HG03103 (cell line): ENCODE results near the gene PDGFRA.

Source experiments
- ATAC-seq: cut with Tn5 transposase; IDR thresholded peaks from one replicate; pipeline ENCODE4 v1.9.1; 2021; ENCODE audit warnings: low read depth; ENCODE audit not compliant: unreplicated experiment

The PDGFRA gene

DNA sequence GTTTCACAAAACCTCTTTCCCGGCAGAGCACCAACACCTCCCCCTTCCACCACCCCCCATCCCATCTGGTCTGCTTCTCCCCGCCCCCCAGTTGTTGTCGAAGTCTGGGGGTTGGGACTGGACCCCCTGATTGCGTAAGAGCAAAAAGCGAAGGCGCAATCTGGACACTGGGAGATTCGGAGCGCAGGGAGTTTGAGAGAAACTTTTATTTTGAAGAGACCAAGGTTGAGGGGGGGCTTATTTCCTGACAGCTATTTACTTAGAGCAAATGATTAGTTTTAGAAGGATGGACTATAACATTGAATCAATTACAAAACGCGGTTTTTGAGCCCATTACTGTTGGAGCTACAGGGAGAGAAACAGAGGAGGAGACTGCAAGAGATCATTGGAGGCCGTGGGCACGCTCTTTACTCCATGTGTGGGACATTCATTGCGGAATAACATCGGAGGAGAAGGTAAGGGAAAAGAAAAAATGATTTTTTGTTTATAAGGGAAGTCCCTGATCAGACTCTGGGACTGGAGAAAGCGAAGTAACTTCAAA lies at the start of gene PDGFRA:
PDGFRA (plus strand) TSS at position 333 of the 541 bp plus-strand sequence. CDS start 29,476 bp downstream, outside the sequence.
- no peak for ATAC-seq

DNA sequence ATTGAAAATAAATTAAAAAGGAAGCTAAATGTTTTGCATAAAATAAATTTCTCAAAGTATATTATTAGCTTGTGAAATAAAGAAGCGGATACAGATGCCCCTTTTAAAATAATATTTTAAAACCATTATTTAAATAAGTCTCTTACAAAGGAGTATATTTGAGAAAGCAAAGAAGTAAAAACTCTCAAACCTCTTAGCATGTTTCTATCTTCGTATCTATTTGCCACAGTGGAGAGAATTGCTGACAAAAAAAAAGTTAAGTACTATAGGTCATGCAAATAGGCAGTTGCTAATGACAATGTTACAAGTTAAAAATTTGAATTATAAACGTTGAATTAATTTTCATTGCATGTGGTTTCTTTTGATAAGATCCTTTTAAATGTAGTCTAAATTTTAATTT lies 44.5 kb upstream of the PDGFRA start:
- no peak for ATAC-seq

DNA sequence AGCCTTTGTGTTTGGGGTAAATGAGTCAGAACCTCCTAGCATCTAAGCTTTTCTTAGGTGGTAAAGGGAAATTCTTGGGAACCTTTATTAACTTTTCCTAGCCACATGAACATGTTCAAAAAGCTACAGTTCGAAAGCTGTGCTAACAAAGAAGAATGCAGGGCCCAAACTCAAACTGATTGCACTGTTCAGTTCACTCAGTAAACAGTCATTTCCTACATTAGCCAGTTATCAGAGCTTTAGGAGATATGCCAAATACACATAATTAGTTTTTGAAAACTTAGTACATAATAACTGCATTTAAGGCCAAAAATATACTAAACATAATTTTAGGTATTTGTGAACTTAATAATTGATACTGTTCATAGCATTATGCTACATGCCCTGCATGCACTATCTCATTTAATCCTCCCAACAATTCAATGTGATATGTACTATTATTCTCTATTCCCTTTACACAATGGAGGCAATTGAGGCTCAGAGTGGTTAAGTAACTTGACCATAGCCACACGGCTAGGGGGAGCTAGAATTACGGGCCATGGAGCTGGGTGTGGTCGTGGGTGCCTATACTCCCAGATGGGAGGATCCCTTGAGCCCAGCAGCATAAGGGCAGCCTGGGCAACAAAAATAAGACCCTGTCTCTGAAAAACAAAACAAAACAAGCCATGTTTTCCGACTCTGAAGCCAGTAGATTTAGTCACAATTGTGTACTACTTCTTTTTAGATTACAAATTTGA lies 43.9 kb upstream of the PDGFRA start:
- no peak for ATAC-seq

DNA sequence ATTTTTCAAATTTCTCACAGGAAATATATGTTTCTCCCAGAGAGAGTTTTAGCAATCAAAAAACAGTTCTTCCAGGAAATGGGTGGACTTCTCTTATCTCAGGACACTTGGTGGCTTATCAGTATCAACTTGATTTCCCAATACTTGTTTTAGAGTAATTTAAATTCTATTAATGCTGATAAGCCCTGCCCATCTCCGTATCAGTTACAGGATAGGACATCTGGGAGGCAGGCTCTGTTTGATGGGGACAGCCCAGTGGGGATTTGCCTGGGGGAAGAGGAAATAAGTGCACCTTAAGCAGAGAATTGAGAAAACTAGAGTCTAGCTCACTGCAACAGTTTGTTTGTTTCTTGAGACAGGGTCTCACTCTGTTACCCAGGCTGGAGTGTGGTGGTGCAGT lies 43.2 kb upstream of the PDGFRA start:
- ATAC-seq = no peak

DNA sequence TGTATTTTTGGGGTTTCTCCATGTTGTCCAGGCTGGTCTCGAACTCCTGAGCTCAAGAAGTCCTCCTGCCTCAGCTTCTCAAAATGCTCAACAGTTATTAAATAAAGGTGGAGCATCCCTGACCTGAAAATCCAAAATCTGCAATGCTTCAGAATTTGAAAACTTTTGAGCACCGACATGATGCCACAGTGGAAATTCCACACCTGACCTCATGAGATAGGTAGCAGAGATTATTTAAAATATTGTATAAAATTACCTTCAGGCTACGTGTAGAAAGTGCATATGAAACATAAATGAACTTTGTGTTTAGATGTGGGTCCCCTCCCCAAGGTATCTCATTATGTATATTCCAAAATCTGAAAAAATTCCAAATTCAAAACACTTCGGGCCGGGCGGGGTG lies 42.7 kb upstream of the PDGFRA start:
- ATAC-seq = no peak

DNA sequence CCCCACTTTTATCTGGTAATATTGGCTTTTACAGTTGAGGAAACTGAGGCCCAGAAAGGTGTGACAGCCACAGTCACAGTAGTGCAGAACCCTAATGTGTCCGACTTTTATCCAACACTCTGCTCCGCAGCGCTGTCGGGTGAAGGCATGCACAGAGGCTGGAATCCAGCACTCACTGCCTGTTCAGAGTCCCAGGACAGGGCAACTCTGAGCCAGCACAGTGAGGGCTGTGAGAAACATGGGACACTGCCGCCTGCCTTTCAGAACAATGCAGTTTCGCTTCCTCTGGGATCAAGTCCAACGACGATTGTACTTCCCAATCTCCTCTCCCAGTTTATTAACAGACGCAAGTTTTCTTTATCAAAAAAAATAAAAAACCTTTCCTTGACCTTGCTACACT lies 41.9 kb upstream of the PDGFRA start:
- no peak for ATAC-seq

DNA sequence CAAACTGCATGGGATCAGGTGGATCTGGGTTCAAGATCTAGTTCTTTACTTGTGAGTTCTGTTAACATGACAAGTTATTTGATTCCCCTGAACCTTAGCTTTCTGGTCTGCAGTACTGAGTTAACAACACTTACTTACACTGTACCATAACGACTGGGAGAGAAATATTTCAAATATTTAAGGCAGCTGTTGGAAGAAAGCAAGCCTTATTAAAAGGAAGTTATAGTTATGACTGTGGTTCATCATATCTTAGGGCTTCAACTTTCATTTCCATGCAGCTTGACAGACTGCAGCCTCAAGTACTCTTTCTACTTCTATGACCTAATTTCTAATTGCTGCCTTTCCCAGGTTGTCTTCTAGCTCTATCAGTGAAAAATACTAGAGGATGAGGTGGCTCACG lies 40.0 kb upstream of the PDGFRA start:
- no peak for ATAC-seq

DNA sequence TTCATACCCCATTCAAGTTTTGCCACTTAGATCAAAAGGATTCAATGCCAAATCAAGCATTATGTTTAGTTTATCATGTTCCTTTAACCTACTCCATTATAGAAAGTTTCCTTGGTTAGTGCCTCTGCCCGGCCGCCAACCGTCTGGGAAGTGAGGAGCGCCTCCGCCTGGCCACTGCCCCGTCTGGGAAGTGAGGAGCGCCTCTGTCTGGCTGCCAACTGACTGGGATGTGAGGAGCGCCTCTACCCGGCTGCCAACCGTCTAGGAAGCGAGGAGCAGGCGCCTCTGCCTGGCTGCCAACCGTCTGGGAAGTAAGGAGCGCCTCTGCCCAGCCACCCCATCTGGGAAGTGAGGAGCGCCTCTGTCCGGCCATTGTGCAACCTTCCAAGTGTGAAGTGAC lies 36.3 kb upstream of the PDGFRA start:
- ATAC-seq = no peak

DNA sequence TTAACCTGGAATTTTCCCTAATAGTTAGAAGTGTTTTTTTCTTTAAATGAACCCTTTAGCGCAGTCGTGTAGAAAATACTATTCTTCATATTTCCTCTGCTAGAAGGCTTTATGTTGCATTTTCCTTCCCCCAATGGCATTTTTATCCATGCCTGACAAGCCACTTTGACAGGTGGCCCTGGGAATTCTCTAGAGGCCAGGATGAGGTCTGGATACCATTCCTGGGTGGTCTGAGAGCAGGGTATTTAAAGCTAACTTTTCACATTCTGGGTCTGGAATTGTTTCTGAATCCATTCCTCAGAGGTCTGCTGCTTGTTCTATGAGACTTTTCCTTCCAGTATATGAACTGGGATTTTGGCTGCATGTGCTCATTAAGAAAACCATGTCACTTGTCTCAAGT lies 31.2 kb upstream of the PDGFRA start:
- no peak for ATAC-seq

DNA sequence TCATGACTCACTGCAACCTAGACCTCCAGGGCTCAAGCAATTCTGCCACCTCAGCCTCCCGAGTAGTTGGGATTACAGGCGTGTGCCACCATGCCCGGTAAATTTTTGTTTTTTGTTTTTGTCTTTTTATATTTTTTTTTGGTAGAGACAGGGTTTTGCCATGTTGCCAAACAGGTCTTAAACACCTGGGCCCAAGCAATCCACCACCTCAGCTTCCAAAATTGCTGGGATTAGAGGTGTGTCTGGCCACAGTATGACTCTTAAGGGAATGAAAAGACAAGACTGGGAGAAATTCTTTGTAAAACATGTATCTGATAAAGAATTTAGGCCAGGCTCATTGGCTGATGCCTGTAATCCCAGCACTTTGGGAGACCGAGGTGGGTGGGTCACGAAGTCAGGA lies 29.2 kb upstream of the PDGFRA start:
- no peak for ATAC-seq

DNA sequence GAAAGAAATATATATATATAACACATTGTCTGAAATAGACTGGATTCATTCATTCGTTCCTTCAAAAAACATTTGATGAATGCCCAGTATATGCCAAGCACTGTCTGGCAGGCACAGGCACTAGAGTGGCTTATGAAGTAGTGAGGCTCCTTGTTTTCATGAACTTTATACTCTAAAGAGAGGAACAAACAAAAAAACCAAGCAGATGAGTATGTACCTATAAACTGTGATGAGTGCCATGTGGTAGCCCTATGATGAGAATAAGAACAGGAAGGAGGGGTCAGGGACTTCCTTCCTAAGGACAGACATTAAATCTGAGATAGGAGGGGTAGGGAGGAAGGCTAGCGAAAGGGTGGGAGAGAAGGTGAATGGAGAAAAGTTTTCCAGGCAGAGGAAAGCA lies 19.5 kb upstream of the PDGFRA start:
- no peak for ATAC-seq

DNA sequence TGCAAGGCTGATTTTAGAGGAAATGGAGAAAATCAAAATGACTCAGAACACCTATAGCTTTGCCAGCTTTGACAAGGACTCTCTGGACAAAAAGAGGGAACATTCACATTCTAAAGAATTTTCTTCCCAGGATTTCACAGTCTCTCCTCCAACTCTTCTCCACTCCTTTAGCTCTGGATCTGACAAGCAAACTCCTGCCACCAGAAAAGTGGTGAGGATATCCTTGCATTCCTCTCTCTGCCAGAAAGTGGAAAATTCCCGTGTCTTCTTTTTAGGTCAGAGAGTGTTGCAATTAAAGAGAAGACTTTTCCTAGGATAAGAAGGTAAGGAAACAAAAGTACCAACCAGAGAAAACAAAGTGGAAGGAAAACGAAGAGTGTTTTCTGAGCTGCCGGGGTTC lies 16.1 kb upstream of the PDGFRA start:
- ATAC-seq = no peak

DNA sequence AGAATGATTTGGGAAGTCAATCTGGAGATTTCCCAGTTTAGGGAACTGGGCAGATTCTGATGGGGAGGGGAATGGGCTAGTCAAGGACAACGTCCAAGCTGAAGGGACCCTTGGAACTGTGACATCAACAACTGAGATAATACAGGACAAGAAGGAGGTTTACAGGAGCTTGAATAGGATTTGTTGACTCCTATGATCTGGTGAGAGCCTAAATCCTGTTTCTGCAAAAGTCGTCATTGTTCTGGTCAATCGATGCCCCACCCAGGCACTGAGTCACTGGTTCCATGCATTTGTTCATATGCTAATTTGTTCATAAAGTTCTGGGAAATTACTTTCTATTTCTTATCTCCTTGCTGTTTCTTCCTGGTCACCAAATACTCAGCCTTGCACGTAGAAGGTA lies 15.3 kb upstream of the PDGFRA start:
- no peak for ATAC-seq

DNA sequence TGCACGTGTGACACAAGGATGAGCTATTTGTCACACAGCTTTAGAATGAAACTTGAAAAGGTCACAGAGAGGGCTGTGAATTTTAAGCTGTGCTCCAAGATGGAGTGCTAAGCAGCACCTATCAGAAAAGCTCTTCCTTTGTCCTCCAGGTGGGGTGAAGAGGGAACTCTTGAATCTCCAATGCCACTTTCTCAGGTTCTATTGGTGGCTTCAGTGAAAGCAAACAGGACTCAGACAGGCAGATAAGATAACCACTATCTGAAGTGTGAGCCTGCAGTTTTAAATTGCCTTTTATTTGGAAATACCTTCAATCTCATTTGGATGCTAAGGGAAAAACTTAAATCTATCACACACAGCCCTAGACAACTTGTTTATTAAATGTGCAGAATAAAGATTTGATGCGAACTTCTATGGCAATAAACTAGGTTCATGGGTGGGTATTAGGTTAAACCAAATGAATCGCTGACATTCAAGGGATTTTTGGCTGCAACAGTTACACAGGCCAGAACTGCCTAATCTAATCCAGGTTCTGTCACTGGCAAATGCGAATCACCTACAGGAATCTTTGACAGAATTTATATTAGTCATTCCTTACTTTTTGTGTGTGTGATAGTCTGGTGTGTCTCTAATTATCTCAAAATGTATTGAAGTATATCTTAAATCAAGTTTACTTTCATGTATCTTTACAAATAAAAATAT lies 13.6 kb upstream of the PDGFRA start:
- no peak for ATAC-seq

DNA sequence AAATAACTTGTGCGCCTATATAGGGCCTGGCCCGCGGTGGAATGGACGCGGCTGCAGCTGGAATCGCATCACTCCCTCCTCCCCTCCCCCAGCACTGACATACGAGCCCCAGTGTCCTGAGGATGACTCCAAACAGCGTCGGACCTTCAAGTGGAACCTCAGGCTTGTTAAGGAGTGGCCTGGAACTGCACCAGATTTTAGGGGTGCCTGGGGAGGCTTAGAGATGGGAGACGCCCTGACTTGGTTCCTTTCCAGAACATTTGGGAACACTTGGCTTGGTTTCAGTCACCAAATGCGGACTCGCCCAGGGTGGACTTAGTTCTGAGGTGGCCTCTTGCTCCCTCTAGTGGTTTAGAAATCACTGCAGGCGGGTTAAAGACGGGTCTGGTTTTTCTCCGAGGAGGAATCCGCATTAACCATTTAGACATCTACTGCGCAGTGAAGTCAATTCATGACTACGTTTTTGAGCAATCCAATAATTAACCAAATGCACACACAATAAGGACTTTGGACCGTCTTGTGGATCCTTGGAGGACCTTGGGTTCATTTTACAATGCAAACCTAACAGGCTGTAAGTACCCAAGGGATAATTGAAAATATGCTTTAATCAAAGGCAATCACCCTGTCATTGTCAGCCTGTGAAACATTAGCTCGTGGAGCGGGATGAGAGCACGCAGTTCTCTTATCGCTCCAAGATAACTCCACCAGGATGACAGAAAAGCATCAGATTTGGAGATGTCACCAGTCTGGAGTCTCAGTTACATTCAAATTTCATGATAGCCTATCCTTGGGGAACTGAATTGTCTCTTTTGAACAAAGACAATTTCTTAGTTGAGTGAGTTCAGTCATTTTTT lies 11.2 kb upstream of the PDGFRA start:
- no peak for ATAC-seq

DNA sequence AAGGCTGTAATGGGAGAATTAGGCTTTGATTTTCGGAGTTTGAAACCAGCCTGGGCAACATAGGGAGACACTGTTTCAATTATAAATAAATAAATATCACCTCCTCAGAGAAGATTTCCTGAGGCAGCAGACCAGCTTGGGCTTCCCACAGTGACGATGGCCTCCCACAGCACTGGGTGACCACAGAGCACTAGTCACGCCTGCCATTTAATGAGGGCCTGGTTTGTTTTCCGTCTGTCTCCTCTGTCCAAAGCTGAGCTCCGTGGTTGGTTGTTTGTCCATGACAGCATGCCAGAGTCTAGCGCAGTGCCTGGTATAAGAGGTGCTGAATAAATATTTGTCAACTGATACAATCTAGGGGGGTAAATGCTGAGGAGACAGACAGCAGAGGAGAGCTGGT lies 10.4 kb upstream of the PDGFRA start:
- ATAC-seq = no peak

DNA sequence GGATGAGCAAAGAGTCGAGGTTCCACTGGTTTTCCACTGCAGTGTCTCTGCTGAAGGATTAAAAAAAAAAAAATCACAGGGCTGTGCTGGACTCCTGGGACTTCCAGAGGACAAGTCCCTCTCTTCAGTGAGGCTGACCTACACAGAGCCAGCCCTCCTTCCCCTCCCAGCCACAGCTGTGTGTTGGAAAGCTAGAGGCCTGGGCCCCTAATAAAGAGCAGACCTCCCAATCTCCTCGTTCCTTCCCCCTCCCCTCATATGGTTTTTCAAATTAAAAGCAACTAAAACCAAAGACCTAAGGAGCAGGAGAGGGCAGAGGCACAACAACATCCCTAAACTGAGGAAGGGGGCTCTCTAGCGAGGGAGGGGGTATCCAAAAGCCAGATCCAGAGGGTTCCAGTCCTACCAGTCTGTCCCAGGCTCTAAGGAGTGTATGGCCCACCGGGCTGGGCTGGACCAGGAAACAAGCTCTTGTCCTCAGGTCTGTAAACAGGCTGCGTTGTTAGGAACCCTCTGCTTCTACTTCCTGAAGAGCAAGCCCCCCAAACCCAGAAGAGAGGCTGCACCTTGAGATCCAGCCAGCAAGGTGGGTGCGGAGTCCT lies 4.0 kb upstream of the PDGFRA start:
- ATAC-seq = no peak

DNA sequence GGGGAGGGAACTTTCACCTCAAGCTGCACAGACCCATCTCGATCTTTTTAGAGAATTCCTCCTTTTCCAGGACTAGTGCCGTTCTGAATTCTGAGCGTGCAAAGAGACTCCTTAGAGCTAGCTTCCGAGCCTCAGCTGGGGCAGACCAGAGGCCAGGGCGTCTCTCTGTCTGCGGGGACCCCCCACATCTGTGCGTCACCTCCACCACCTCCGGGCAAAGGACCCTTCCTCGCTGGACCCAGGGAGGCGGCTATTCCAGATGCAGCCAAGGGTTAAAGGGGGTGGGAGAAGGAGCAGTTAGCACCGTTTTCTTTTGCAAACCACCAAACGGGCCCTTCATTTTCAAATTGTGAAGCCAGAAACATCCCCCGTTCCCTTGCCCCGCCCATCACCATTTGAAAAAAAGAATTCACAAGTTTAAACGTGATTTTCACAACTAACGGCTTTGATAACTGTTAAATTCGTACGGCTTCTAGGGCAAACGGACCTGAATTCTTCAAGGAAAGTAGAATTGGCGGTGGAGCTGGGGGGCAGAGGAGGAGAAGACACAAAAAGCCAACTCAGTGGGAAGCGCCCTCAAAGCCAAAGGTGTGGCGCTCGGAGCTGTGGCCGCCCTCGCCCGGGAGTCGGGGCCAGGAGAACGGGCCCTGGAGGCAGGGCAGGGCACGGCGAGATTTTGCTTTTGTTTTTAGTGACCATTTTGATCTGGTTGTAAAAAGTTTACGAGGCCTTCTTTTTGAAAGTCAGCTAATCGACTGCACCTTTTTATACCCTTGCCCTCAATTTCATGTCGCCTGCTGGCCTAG lies 3.3 kb upstream of the PDGFRA start:
- no peak for ATAC-seq

DNA sequence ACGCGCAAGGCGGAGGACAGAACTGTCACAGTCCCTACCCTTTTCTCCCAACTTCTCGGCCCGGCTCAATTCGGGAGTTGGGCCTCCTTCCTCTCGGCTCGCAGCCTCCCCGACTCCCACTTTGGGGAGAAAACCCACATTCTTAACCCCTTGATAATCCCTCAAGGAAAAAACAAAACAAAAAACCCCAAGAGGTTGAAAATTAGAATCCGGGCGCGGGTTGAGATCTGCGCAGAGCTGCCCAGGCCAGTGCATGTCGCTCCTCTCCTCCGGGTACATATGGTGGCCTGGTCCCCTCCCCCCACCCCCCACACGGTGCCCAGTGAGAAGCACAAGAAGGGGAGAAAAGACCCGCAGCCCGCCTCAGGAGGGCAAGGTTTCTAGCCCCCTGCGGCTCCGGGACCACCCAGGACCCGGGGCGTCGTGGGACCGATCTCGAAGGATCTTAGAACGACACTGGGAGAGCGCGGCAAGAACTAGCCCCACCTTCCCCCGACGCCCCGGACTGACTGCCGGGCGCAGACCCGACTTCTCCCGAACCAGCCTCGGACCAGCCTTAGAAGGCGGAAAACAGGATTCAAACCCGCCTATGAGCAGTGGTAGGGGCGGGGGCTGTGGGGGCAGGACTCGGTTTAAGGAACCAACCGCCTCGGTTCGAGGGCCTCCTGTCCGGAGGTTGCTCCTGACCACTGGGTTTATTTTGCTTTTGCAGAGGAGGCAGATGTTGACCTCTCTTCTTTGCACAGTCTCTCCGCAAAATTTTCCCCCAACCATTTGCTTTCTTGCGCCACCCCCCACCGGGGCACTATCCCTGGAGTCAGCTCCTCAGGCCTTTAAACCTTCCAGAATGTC lies 2.5 kb upstream of the PDGFRA start:
- ATAC-seq = no peak
